ENCODE results near the gene PROKR2. TPM values are rescaled to one million over a fixed set of nuclear protein-coding genes. Genes with fewer than 3 reads are reported as not detected.

Gene PROKR2
- not detected in 2 replicates for total RNA-seq
- long read RNA-seq = 0 reads

DNA sequence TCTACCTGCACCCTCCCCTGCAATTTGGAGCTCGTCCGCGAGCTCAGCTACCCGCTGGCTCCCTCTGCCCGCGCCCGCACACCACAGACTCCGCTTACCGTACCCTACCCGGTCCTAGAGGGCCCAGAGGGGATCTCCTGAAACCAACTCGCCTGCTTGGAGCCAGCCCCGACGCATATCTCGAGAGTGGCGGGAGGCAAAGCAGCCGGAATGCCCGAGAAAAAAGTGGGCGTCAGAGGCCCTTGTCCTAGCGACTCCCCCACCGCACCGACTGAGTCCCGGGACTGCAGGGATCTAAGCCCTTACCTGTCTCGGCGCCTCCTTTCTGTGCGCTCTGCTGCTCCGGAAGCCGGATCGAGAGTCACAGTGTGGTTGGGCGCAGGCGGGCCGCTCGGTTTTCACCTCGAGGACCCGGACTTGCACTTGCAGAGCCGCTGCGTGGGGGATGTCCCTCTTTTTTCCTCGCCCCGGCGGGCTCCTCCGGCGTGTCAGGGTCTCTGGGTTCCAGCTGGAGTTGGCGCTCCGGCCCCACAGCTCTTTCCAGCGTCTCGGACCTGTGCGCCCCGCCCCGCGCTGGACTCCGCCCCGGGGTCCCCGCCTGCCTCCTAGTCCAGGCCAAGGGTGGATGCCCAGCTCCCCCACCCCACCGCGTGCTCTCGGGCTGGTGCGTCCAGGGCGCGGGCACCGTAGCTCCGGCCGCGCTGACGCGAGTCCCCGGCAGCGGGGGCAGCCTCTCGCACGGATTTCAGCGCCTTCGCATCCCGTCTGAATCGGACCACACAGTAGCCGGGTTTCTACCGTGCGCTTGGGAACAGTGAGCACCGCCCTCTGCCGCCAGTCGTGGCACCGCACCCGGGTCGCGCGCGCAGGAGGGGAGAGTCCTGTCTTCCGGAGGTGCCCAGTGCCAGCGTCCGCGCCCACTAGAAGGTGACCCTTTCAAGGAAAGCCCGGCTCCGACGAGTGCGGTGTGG is at the start of gene PROKR2:
PROKR2 (minus strand) TSS at position 767 of the 971 bp plus-strand sequence. CDS start 2,585 bp downstream, outside the sequence.
- DNase-seq (ENCODE audit: extremely low spot score, unreplicated experiment) = no peak
- Mint-ChIP-seq H3K9me3 (ENCODE audit: unreplicated experiment) (no peaks in the 10 kb centered on the region), H3K4me3 (ENCODE audit: unreplicated experiment) (no peak within 1 kb of the TSS), H3K27ac (ENCODE audit: unreplicated experiment) (no peak within 1 kb of the TSS), H3K36me3 (ENCODE audit: unreplicated experiment) (no peaks in the 10 kb centered on the region), H3K4me1 (ENCODE audit: unreplicated experiment) (no peaks in the 10 kb centered on the region), H3K27me3 (ENCODE audit: unreplicated experiment) (peaks cover 43% of the 10 kb centered on the region)
- TF ChIP-seq, protein P1, sequence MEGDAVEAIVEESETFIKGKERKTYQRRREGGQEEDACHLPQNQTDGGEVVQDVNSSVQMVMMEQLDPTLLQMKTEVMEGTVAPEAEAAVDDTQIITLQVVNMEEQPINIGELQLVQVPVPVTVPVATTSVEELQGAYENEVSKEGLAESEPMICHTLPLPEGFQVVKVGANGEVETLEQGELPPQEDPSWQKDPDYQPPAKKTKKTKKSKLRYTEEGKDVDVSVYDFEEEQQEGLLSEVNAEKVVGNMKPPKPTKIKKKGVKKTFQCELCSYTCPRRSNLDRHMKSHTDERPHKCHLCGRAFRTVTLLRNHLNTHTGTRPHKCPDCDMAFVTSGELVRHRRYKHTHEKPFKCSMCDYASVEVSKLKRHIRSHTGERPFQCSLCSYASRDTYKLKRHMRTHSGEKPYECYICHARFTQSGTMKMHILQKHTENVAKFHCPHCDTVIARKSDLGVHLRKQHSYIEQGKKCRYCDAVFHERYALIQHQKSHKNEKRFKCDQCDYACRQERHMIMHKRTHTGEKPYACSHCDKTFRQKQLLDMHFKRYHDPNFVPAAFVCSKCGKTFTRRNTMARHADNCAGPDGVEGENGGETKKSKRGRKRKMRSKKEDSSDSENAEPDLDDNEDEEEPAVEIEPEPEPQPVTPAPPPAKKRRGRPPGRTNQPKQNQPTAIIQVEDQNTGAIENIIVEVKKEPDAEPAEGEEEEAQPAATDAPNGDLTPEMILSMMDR (IDR thresholded peaks at IDR 0.05) = no peak

DNA sequence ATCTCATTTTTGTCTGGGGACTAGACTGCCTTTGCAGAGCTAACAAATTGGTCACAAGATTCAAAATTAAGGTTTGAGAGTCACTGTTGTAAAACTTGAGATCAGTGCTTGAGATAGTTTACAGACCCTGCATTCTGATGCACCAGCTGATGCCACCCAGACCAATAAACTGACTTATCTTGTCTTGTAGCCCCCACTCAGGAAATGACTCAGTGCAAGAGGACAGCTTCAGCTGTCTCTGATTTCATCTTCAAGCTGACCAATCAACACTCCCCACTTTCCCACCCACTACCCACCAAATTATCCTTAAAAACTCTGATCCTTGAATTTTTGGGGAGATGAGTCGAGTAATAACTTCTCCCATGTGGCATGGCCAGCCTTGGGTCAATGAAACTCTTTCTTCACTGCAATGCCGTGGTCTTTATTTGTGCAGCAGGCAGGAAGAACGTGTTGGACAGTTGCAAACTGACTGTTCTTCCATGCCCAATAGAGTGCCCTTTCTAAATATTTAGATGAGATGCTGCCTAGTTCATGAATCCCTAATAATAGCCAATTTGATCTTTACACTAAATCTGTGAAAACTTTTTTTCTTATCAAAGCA is 48.3 kb upstream of the PROKR2 start:
- Mint-ChIP-seq H3K9me3 (ENCODE audit: unreplicated experiment) (peaks cover 4% of the 10 kb centered on the region), H3K27ac (ENCODE audit: unreplicated experiment) (no peak overlapping the region), H3K36me3 (ENCODE audit: unreplicated experiment) (no peaks in the 10 kb centered on the region), H3K27me3 (ENCODE audit: unreplicated experiment) (no peaks in the 10 kb centered on the region), H3K4me1 (ENCODE audit: unreplicated experiment) (no peaks in the 10 kb centered on the region), H3K4me3 (ENCODE audit: unreplicated experiment) (no peak overlapping the region)
- DNase-seq (ENCODE audit: extremely low spot score, unreplicated experiment) = no peak
- TF ChIP-seq, protein P1 (IDR thresholded peaks at IDR 0.05) = no peak

DNA sequence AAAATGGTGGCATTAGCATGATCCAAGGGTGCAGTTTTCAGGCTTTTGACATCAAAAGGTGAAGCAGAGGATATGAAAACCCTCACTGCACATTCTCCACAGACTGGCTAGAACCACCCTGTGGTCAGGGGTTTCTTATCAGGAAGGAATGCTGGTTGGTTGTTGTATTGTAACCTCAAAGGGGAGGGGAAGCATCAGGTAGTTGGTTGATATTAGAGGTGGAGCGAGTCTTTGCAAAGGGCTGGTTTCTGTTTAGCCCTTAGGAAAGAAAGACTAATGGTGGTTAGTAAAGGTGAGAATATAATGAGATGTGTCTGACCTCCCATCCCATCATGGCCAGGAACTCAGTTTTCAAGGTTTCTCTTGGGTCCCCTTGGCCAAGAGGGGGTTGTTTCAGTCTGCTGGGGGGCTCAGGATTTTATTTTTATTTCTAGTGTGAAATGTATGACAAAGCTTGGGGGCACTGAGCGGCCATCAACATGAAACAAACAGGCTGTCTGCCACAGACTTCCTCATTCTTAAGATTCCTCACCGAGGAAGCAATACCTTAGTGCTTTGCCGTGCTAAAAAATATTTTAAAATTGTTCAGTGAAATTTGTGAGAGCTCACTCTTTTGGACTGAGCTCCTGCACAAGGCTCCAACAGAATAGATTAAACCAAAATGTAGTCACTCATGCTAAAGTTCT is 47.5 kb upstream of the PROKR2 start:
- H3K4me3 Mint-ChIP-seq (ENCODE audit: unreplicated experiment) = no peak overlapping the region
- TF ChIP-seq, protein P1 (IDR thresholded peaks at IDR 0.05) = no peak
- no peaks in the 10 kb centered on the region for H3K4me1 Mint-ChIP-seq (ENCODE audit: unreplicated experiment)
- DNase-seq (ENCODE audit: extremely low spot score, unreplicated experiment) = no peak
- H3K27me3 Mint-ChIP-seq (ENCODE audit: unreplicated experiment) = no peaks in the 10 kb centered on the region
- no peaks in the 10 kb centered on the region for H3K36me3 Mint-ChIP-seq (ENCODE audit: unreplicated experiment)
- H3K27ac Mint-ChIP-seq (ENCODE audit: unreplicated experiment) = no peak overlapping the region
- peaks cover 7% of the 10 kb centered on the region for H3K9me3 Mint-ChIP-seq (ENCODE audit: unreplicated experiment)

DNA sequence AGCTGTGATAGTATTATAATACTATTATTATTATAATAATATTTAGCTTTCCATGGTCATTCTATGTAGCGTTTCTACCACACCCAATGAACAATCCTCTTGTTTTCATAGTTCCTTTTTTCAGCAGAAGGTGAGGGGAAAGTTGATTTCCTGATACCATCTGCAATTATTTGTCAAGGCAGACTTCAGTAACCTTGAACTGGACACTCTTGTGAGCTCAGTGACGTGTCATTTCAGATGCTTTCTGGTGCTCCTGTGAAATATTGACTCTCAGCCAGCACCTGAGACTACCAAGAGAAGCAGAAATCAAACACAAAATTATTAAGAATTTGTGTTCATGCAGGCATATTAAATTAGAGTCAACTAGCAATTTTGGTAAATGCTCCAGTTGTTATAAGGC is 46.0 kb upstream of the PROKR2 start:
- Mint-ChIP-seq H3K9me3 (ENCODE audit: unreplicated experiment) (peaks cover 7% of the 10 kb centered on the region), H3K27ac (ENCODE audit: unreplicated experiment) (no peak overlapping the region), H3K27me3 (ENCODE audit: unreplicated experiment) (no peaks in the 10 kb centered on the region), H3K36me3 (ENCODE audit: unreplicated experiment) (no peaks in the 10 kb centered on the region), H3K4me1 (ENCODE audit: unreplicated experiment) (no peaks in the 10 kb centered on the region), H3K4me3 (ENCODE audit: unreplicated experiment) (no peak overlapping the region)
- TF ChIP-seq, protein P1 (IDR thresholded peaks at IDR 0.05) = no peak
- no peak for DNase-seq (ENCODE audit: extremely low spot score, unreplicated experiment)
